Activated CD4-positive, CD25-positive, alpha-beta regulatory T cell treated with anti-CD3 and anti-CD28 coated beads, Interleukin-2, amount 50 U/mL, for 72 hours (primary cell): ENCODE measurements around the gene GNB1L.

Experiments used
- DNase-seq: peaks from one replicate; pipeline ENCODE4 v3.0.0; 2021

Gene GNB1L

GRCh38 chr22:19859861-19860510 lies 5.3 kb upstream of the GNB1L start:
- no peak for DNase-seq

GRCh38 chr22:19857382-19857781 lies 2.7 kb upstream of the GNB1L start:
- DNase-seq, result no peak

GRCh38 chr22:19855504-19856409 lies 1.1 kb upstream of the GNB1L start:
- DNase-seq, result peak; percentile 64

GRCh38 chr22:19853879-19854777 lies 546 bp downstream of the GNB1L start:
- DNase-seq, result no peak

- no peak for DNase-seq
Observed at GRCh38 chr22:19853058-19853878, 1.4 kb downstream of the GNB1L start.

- DNase-seq, result no peak
Observed at GRCh38 chr22:19852177-19852781, 2.4 kb downstream of the GNB1L start.

GRCh38 chr22:19851291-19852176 lies 3.1 kb downstream of the GNB1L start:
- DNase-seq, result no peak

GRCh38 chr22:19850763-19851109 lies 3.9 kb downstream of the GNB1L start:
- DNase-seq, result no peak

- DNase-seq, result no peak
Observed at GRCh38 chr22:19849835-19850762, 4.6 kb downstream of the GNB1L start.

GRCh38 chr22:19848298-19849224 lies 6.1 kb downstream of the GNB1L start:
- DNase-seq, result no peak

GRCh38 chr22:19847345-19847632 lies 7.4 kb downstream of the GNB1L start:
- DNase-seq, result no peak

- DNase-seq, result no peak
Observed at GRCh38 chr22:19846620-19847344, 7.9 kb downstream of the GNB1L start.

- no peak for DNase-seq
Observed at GRCh38 chr22:19845054-19845722, 9.5 kb downstream of the GNB1L start.

- DNase-seq, result no peak
Observed at GRCh38 chr22:19844377-19845053, 10.2 kb downstream of the GNB1L start.

- DNase-seq, result no peak
Observed at GRCh38 chr22:19843857-19844376, 10.8 kb downstream of the GNB1L start.

- DNase-seq, result no peak
Observed at GRCh38 chr22:19843107-19843856, 11.4 kb downstream of the GNB1L start.
